ENCODE measurements around the gene HELZ2. TPM values are rescaled to one million over a fixed set of nuclear protein-coding genes. Genes with fewer than 3 reads are reported as not detected.

HELZ2 gene
- total and polyA plus RNA-seq, 2 of the 4 experiments (the other 2 are of a cell fraction): 4.7 to 10.6 TPM

GRCh38 chr20:63554361-63555278, 19.4 kb downstream of the HELZ2 start (continued):
- TF ChIP-seq CTCF (conservative IDR thresholded peaks at IDR 0.05; ENCODE audit: low read depth, low read length): no peak
- TF ChIP-seq MXI1 (IDR thresholded peaks at IDR 0.05; ENCODE audit: borderline replicate concordance, low read depth, low read length): no peak
